SK-N-SH treated with all-trans-retinoic acid at 6 μM for 48 hours (cell line): ENCODE results near the gene IGLL1.

Experiments
- BACH2 ChIP-seq: fragments of 250-450 bp; sonication (Bioruptor Pico); IDR thresholded peaks from 2 replicates; pipeline ENCODE4 v1.9.0; 2021; ENCODE audit warnings: mild to moderate bottlenecking, borderline replicate concordance
- CREB5 ChIP-seq: fragments of 250-450 bp; sonication (Bioruptor Pico); IDR thresholded peaks from 2 replicates; pipeline ENCODE4 v1.5.1; 2020; ENCODE audit warnings: low read depth, mild to moderate bottlenecking, moderate library complexity
- CSDC2 ChIP-seq: fragments of 250-450 bp; sonication (Bioruptor Pico); IDR thresholded peaks from 2 replicates; pipeline ENCODE4 v1.5.0; 2020; ENCODE audit warnings: mild to moderate bottlenecking, moderate library complexity
- GLIS3 ChIP-seq: fragments of 250-450 bp; sonication (Bioruptor Pico); IDR thresholded peaks from 2 replicates; pipeline ENCODE4 v1.5.0; 2020; ENCODE audit warnings: mild to moderate bottlenecking, moderate library complexity
- POU6F1 ChIP-seq: fragments of 250-450 bp; sonication (Bioruptor Pico); IDR thresholded peaks from 2 replicates; pipeline ENCODE4 v1.8.0; 2021; ENCODE audit warnings: low read depth, mild to moderate bottlenecking, moderate library complexity, borderline replicate concordance
- TCF4 ChIP-seq: fragments of 250-450 bp; sonication (Bioruptor Pico); IDR thresholded peaks from 2 replicates; pipeline ENCODE4 v1.8.0; 2021; ENCODE audit warnings: mild to moderate bottlenecking, moderate library complexity, borderline replicate concordance
- ZFP3 ChIP-seq: fragments of 250-450 bp; sonication (Bioruptor Pico); IDR thresholded peaks from 2 replicates; pipeline ENCODE4 v1.5.0; 2020; ENCODE audit warnings: mild to moderate bottlenecking, moderate library complexity
- ZNF70 ChIP-seq: fragments of 450-650 bp; formaldehyde crosslinking; IDR thresholded peaks from 2 replicates; pipeline ENCODE4 v1.5.0; 2020; ENCODE audit warnings: mild to moderate bottlenecking, moderate library complexity
- ZNF8 ChIP-seq: fragments of 450-650 bp; formaldehyde crosslinking; IDR thresholded peaks from 2 replicates; pipeline ENCODE4 v1.5.0; 2020; ENCODE audit warnings: mild to moderate bottlenecking, moderate library complexity
- TF ChIP-seq, protein P1 (sequence below): fragments of 250-450 bp; sonication (Bioruptor Pico); IDR thresholded peaks from 2 replicates; pipeline ENCODE4 v1.5.0; 2020; ENCODE audit warnings: mild to moderate bottlenecking, moderate library complexity
- TF ChIP-seq, protein P2 (sequence below): fragments of 250-450 bp; sonication (Bioruptor Pico); IDR thresholded peaks from 2 replicates; pipeline ENCODE4 v1.8.0; 2020; ENCODE audit warnings: mild to moderate bottlenecking, moderate library complexity, borderline replicate concordance

GRCh38 chr22:23603266-23603665, 23.2 kb upstream of the IGLL1 start:
- no peak for TF ChIP-seq TCF4 (CRISPR knock-in tag)
- no peak for TF ChIP-seq CREB5 (CRISPR knock-in tag)
- no peak for TF ChIP-seq ZFP3 (CRISPR knock-in tag)
- TF ChIP-seq GLIS3 (CRISPR knock-in tag), result no peak
- TF ChIP-seq, protein P1, sequence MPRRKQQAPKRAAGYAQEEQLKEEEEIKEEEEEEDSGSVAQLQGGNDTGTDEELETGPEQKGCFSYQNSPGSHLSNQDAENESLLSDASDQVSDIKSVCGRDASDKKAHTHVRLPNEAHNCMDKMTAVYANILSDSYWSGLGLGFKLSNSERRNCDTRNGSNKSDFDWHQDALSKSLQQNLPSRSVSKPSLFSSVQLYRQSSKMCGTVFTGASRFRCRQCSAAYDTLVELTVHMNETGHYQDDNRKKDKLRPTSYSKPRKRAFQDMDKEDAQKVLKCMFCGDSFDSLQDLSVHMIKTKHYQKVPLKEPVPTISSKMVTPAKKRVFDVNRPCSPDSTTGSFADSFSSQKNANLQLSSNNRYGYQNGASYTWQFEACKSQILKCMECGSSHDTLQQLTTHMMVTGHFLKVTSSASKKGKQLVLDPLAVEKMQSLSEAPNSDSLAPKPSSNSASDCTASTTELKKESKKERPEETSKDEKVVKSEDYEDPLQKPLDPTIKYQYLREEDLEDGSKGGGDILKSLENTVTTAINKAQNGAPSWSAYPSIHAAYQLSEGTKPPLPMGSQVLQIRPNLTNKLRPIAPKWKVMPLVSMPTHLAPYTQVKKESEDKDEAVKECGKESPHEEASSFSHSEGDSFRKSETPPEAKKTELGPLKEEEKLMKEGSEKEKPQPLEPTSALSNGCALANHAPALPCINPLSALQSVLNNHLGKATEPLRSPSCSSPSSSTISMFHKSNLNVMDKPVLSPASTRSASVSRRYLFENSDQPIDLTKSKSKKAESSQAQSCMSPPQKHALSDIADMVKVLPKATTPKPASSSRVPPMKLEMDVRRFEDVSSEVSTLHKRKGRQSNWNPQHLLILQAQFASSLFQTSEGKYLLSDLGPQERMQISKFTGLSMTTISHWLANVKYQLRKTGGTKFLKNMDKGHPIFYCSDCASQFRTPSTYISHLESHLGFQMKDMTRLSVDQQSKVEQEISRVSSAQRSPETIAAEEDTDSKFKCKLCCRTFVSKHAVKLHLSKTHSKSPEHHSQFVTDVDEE (CRISPR knock-in tag), result no peak
- no peak for TF ChIP-seq ZNF70 (CRISPR knock-in tag)
- no peak for TF ChIP-seq CSDC2 (CRISPR knock-in tag)
- TF ChIP-seq BACH2 (CRISPR knock-in tag), result no peak
- TF ChIP-seq POU6F1 (CRISPR knock-in tag), result no peak
- TF ChIP-seq, protein P2, sequence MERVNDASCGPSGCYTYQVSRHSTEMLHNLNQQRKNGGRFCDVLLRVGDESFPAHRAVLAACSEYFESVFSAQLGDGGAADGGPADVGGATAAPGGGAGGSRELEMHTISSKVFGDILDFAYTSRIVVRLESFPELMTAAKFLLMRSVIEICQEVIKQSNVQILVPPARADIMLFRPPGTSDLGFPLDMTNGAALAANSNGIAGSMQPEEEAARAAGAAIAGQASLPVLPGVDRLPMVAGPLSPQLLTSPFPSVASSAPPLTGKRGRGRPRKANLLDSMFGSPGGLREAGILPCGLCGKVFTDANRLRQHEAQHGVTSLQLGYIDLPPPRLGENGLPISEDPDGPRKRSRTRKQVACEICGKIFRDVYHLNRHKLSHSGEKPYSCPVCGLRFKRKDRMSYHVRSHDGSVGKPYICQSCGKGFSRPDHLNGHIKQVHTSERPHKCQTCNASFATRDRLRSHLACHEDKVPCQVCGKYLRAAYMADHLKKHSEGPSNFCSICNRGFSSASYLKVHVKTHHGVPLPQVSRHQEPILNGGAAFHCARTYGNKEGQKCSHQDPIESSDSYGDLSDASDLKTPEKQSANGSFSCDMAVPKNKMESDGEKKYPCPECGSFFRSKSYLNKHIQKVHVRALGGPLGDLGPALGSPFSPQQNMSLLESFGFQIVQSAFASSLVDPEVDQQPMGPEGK (CRISPR knock-in tag), result no peak
- no peak for TF ChIP-seq ZNF8 (CRISPR knock-in tag)
